NB4 (cell line): Measurements from ENCODE around the gene PTPRD.

Experiments used
- DNase-seq: peaks from one replicate; pipeline ENCODE4 v3.0.0; 2010; ENCODE audit warnings: low read depth
- H3K4me3 ChIP-seq: one replicate; pipeline ENCODE4 v1.5.1; 2011; ENCODE audit warnings: mild to moderate bottlenecking, low read depth, low read length, moderate library complexity
- MAX ChIP-seq: IDR thresholded peaks from 2 replicates; pipeline ENCODE4 v1.6.1; 2011; ENCODE audit warnings: low read depth, low read length
- MYC ChIP-seq: IDR thresholded peaks from 2 replicates; pipeline ENCODE4 v1.6.1; 2011; ENCODE audit warnings: low read depth, low read length
- POLR2A ChIP-seq: IDR thresholded peaks from 2 replicates; pipeline ENCODE4 v1.6.1; 2011; ENCODE audit warnings: mild to moderate bottlenecking; ENCODE audit not compliant: insufficient read length; ENCODE audit errors: extremely low read depth
- TF ChIP-seq, protein P1 (sequence below): IDR thresholded peaks from one replicate; pipeline ENCODE4 v1.5.1; 2012; ENCODE audit warnings: low read depth, low read length

Gene PTPRD

DNA sequence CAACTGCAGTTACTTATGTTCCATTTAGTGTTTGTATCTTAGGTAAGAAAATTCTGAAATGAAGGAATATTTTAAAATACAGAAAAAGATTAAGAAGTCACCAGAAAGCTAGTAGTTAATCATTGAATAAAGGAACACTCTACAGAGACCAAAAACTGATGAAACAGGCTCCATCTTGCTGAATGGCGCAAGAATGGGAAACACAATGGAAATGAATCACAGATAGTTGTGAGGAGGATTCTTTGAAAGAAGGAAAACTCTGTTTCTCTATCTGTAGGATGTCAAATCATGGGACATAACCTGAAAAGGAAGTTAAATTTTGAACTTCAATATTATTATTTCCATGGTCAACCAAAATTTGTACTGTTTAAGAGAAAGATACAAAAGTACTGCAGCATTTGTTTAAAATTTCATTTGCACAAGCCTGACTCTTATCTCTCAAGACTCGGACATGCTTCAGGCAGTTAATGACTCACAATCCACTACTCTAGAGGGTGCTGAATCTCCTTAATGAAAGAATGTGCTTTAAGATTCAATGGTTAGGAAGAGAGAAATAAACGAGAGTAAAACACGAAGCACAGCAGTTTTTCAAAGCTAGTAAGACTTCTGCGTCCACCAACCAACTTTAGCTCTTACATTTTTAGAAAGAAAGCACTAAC lies 1748.8 kb downstream of the PTPRD start:
- TF ChIP-seq POLR2A (no peak), MAX (no peak)
- TF ChIP-seq, protein P1, sequence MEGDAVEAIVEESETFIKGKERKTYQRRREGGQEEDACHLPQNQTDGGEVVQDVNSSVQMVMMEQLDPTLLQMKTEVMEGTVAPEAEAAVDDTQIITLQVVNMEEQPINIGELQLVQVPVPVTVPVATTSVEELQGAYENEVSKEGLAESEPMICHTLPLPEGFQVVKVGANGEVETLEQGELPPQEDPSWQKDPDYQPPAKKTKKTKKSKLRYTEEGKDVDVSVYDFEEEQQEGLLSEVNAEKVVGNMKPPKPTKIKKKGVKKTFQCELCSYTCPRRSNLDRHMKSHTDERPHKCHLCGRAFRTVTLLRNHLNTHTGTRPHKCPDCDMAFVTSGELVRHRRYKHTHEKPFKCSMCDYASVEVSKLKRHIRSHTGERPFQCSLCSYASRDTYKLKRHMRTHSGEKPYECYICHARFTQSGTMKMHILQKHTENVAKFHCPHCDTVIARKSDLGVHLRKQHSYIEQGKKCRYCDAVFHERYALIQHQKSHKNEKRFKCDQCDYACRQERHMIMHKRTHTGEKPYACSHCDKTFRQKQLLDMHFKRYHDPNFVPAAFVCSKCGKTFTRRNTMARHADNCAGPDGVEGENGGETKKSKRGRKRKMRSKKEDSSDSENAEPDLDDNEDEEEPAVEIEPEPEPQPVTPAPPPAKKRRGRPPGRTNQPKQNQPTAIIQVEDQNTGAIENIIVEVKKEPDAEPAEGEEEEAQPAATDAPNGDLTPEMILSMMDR, result no peak
- H3K4me3 ChIP-seq, result no peak overlapping the region
- no peak for DNase-seq

- TF ChIP-seq MAX (no peak), POLR2A (no peak), MYC (no peak)
- TF ChIP-seq, protein P1, result no peak
Observed at GRCh38 chr9:8863069-8863468, 1749.7 kb downstream of the PTPRD start.

DNA sequence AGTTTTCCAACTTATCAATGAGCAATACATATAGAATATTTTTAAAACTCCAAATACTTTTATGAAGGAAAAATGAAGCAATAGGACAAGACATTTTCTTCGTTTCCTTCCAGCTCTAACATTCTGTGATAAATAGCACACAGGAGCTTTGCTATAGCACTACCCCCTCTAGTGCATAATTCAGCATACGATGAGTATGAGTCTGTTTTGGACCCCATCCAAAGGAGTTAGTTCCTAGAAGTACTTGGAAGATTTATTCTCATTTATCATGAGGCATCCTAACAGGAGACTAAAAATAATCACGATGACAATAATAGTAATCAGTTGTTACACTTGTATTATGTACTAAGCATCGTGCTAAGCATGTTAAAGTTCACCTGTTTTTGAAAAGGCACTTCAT lies 1751.9 kb downstream of the PTPRD start:
- no peak for TF ChIP-seq POLR2A
- TF ChIP-seq, protein P1, result no peak
- TF ChIP-seq MAX, result no peak
- no peak for TF ChIP-seq MYC
- H3K4me3 ChIP-seq, result no peak overlapping the region
- no peak for DNase-seq

More at GRCh38 chr9:8863069-8863468, 1749.7 kb downstream of the PTPRD start:
- no peak for DNase-seq
- no peak overlapping the region for H3K4me3 ChIP-seq

DNA sequence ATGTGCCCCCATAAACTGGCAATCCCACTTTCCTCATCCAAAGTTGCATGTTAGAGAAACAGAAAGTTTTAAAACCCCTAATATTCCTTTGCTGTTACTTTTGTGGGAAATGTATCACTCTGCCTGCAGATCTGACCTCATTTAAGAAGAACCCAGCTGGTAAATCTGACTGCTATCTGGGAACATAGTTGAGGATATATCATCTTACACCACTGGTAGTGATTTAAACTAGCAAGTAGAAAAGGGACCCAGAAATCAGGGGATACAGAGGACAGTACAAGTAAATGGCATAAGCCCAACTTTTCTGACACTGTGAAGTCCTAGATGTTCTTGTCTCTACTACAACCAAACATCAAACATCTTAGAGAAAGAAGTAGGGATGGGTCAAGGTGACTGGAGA lies 1752.7 kb downstream of the PTPRD start:
- TF ChIP-seq MYC (no peak), MAX (no peak), POLR2A (no peak)
- TF ChIP-seq, protein P1, result no peak
- no peak for DNase-seq
- H3K4me3 ChIP-seq, result no peak overlapping the region

DNA sequence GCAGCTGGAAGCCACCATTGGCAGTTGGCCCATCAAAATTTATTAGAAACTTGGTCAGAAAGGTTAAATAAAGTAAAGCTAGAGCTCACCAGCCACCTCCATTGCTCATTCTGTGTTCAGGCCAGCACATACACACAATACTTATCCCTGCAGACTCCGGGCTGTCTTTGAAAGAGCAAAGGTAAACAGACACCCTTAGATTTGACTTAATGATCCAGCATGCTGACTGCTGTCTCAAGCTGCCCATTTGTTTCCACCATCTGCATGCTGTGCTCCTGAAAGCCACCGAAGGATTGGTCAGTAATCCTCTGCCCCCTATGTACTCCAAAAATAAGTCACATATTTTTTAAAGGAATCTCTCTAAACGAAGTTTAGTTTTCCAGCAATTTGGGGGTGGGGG lies 1753.4 kb downstream of the PTPRD start:
- H3K4me3 ChIP-seq, result no peak overlapping the region
- no peak for DNase-seq
- no peak for TF ChIP-seq POLR2A
- TF ChIP-seq, protein P1, result no peak
- TF ChIP-seq MAX, result no peak
- TF ChIP-seq MYC, result no peak
